CD4-positive, CD25-positive, alpha-beta regulatory T cell (primary cell): Measurements from ENCODE around the gene IDH1. TPM values are rescaled to one million over a fixed set of nuclear protein-coding genes. Genes with fewer than 3 reads are reported as not detected.

Experiments
- ATAC-seq, 2 donors: fragments of 150-1000 bp; cut with Tn5 transposase; one replicate each; pipeline ENCODE4 v1.10.0; 2021; ENCODE audit warnings: low read depth in 2 of 2, moderate number of reproducible peaks in 2 of 2, moderate library complexity in 1 of 2
- DNase-seq, 3 donors: peaks; one replicate each; pipeline versions ENCODE4 v3.0.0 to v3.0.0-alpha.2; 2012 to 2022; ENCODE audit warnings: mixed read lengths in 1 of 3
- H3K27ac ChIP-seq: one replicate; pipeline ENCODE4 v1.7.0; 2013; ENCODE audit warnings: mild to moderate bottlenecking, low read length; ENCODE audit not compliant: insufficient read depth, poor library complexity, severe bottlenecking
- H3K27me3 ChIP-seq: one replicate; pipeline ENCODE4 v1.7.0; 2013; ENCODE audit warnings: low read length; ENCODE audit not compliant: control insufficient read depth, insufficient read depth
- H3K36me3 ChIP-seq: one replicate; pipeline ENCODE4 v1.7.0; 2013; ENCODE audit warnings: mild to moderate bottlenecking, low read length, moderate library complexity; ENCODE audit not compliant: control insufficient read depth, insufficient read depth
- H3K4me1 ChIP-seq: 2 replicates; pipeline ENCODE4 v1.7.0; 2013; ENCODE audit warnings: mild to moderate bottlenecking, low read length; ENCODE audit not compliant: insufficient read depth, control insufficient read depth, poor library complexity, severe bottlenecking
- H3K4me3 ChIP-seq: one replicate; pipeline ENCODE4 v1.7.0; 2013; ENCODE audit warnings: low read depth, mild to moderate bottlenecking, low read length, moderate library complexity
- H3K9me3 ChIP-seq, 2 experiments: 1 replicate in 1 of 2; 2 replicates in 1 of 2; pipeline ENCODE4 v1.7.0; 2013; ENCODE audit warnings: low read length in 2 of 2, mild to moderate bottlenecking in 1 of 2, moderate library complexity in 1 of 2; ENCODE audit not compliant: control insufficient read depth in 2 of 2
- H3K27ac Mint-ChIP-seq, 3 donors: one replicate each; pipeline ENCODE4 v1.8.0; 2020 to 2022; ENCODE audit warnings: mild to moderate bottlenecking in 3 of 3, mixed read lengths in 3 of 3, moderate library complexity in 2 of 3
- H3K27me3 Mint-ChIP-seq: one replicate; pipeline ENCODE4 v1.8.0; 2022; ENCODE audit warnings: mild to moderate bottlenecking, mixed read lengths
- H3K36me3 Mint-ChIP-seq: one replicate; pipeline ENCODE4 v1.8.0; 2020; ENCODE audit warnings: mixed read lengths
- H3K4me1 Mint-ChIP-seq, 4 donors: one replicate each; pipeline ENCODE4 v1.8.0; 2020 to 2022; ENCODE audit warnings: mixed read lengths in 4 of 4, mild to moderate bottlenecking in 1 of 4
- H3K4me3 Mint-ChIP-seq, 4 donors: one replicate each; pipeline ENCODE4 v1.8.0; 2020 to 2022; ENCODE audit warnings: mild to moderate bottlenecking in 4 of 4, mixed read lengths in 4 of 4, moderate library complexity in 3 of 4
- H3K9me3 Mint-ChIP-seq, 7 donors: one replicate each; pipeline ENCODE4 v1.8.0; 2020 to 2022; ENCODE audit warnings: mixed read lengths in 7 of 7, mild to moderate bottlenecking in 3 of 7, moderate library complexity in 2 of 7
- polyA plus RNA-seq, 4 donors: library from polyadenylated mRNA; unstranded; fragments of 300-500 nt; fragmentation: Illumina TruSeq; gene quantifications; one replicate each; pipeline ENCODE4 v1.2.3, GENCODE V29; 2021
- total RNA-seq: library from RNA; stranded (reverse); gene quantifications from one replicate; pipeline ENCODE4 v1.2.3, GENCODE V29; 2022

The IDH1 gene
- total RNA-seq, result 8.8 TPM
- 10 to 100 TPM in 1 of 4 donors, 1 to 10 TPM in 3; 8.1 to 10.4 (median 9.1) TPM for polyA plus RNA-seq

DNA sequence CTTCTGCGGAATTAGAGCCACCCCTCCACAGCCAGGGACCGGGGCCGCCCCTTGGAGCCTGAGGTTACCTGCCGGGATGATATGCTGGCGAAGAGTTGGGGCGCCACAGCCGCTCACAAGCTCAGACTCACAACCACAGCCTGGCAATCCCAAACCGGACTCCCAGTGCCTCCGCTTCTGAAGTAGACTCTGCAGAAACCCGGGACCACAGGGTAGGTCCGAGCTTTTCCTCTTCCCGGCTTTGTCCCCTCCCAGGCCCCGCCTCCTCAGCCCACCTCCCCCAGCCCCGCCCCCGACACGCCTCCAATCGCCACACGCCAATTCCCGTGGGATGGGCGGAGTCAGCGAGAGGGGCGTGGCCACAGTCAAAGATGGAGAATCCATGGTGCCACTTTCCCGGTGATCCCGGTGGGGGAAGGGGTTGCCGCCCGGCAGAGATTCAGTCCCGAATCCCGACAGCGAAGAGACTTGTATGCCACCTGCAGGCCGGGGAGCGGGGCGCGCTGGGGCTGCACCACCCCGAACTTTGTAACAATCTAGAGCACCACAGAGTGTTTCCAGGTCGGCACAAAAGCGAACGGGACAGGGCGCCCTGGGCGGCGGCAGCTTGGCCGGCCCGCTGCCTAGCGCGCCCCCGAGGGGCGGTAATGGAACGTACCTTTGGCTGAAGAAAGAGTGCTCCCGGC lies at the start of gene IDH1:
IDH1 (minus strand) TSS at position 201 of the 686 bp plus-strand sequence. CDS start 3,520 bp downstream, outside the sequence.
- peak within 1 kb of the TSS; percentile 98 for H3K4me3 ChIP-seq
- peaks cover 0 to 3% (median 0%) of the 10 kb centered on the region in 7 donors for H3K9me3 Mint-ChIP-seq
- H3K27me3 ChIP-seq, result no peaks in the 10 kb centered on the region
- no peaks in the 10 kb centered on the region for H3K9me3 ChIP-seq
- peak; percentile 81 to 83 for ATAC-seq
- peak within 1 kb of the TSS; percentile 65 to 93 (median 88) for H3K27ac Mint-ChIP-seq
- H3K36me3 ChIP-seq, result peaks cover 4% of the 10 kb centered on the region
- H3K4me1 Mint-ChIP-seq, result peaks cover 0 to 35% (median 27%) of the 10 kb centered on the region in 4 donors
- peak within 1 kb of the TSS; percentile 88 to 99 (median 96) for H3K4me3 Mint-ChIP-seq
- DNase-seq, result peak; percentile 86 to 91 (median 87)
- no peaks in the 10 kb centered on the region for H3K27me3 Mint-ChIP-seq
- H3K27ac ChIP-seq, result peak within 1 kb of the TSS; percentile 66
- peaks cover 9% of the 10 kb centered on the region for H3K36me3 Mint-ChIP-seq
- peaks cover 24% of the 10 kb centered on the region for H3K4me1 ChIP-seq

- peaks cover 76% of the 10 kb centered on the region for H3K36me3 ChIP-seq
- DNase-seq (no peak), ATAC-seq (no peak)
- H3K27ac ChIP-seq, result no peak overlapping the region
- H3K36me3 Mint-ChIP-seq, result peaks cover 57% of the 10 kb centered on the region
- H3K4me1 ChIP-seq, result no peaks in the 10 kb centered on the region
- H3K9me3 Mint-ChIP-seq, result peaks cover 0 to 3% (median 0%) of the 10 kb centered on the region in 7 donors
- H3K27ac Mint-ChIP-seq, result no peak overlapping the region
- H3K9me3 ChIP-seq, result no peaks in the 10 kb centered on the region
- no peak overlapping the region for H3K4me3 Mint-ChIP-seq
- peaks cover 0 to 12% (median 4%) of the 10 kb centered on the region in 4 donors for H3K4me1 Mint-ChIP-seq
- no peak overlapping the region for H3K4me3 ChIP-seq
- no peaks in the 10 kb centered on the region for H3K27me3 ChIP-seq
- H3K27me3 Mint-ChIP-seq, result no peaks in the 10 kb centered on the region
Measured at GRCh38 chr2:208304157-208304556, 49.3 kb upstream of the IDH1 start.

DNA sequence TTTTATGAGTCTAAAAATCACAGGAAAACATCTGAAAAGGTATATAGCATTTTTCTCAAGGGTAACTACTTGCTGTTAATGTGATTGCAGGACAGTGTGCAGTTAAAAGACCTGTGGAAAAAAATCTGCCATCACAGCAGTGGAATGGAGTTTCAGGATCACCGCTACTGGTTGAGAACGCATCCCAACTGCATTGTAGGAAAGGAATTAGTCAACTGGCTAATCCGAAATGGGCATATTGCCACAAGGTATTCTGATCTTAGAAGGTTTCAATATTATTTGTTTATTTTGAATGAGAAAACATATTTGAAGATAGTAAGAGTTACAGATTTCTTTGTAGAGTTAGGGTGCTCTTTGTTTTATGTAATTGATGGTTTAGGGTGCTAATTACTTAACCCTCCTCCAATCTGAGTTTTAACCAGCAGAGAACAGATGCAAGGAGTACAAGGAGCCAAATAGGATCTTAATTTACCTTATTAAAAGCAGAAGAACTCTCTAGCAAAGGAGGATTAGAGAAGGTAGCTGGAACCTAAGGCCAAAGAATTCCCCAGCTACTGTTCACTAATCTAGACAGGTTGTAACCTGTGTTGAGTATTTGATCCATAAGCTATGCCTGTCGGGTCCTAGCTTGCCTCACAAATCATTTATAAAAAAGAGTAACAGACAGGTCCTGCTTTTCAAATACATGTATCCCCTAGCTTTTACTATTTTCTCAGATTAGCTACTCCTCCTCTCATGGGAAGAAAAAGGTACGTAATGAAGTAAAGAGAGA lies 46.2 kb upstream of the IDH1 start:
- Mint-ChIP-seq H3K27me3 (no peaks in the 10 kb centered on the region), H3K4me3 (no peak overlapping the region), H3K36me3 (peaks cover 52% of the 10 kb centered on the region), H3K9me3 (peaks cover 0 to 3% (median 0%) of the 10 kb centered on the region in 7 donors), H3K27ac (no peak overlapping the region), H3K4me1 (peaks cover 6 to 10% (median 8%) of the 10 kb centered on the region in 4 donors)
- DNase-seq, result no peak
- H3K4me1 ChIP-seq, result no peaks in the 10 kb centered on the region
- H3K9me3 ChIP-seq, result no peaks in the 10 kb centered on the region
- H3K4me3 ChIP-seq, result no peak overlapping the region
- peaks cover 85% of the 10 kb centered on the region for H3K36me3 ChIP-seq
- no peak overlapping the region for H3K27ac ChIP-seq
- H3K27me3 ChIP-seq, result no peaks in the 10 kb centered on the region
- ATAC-seq, result no peak

DNA sequence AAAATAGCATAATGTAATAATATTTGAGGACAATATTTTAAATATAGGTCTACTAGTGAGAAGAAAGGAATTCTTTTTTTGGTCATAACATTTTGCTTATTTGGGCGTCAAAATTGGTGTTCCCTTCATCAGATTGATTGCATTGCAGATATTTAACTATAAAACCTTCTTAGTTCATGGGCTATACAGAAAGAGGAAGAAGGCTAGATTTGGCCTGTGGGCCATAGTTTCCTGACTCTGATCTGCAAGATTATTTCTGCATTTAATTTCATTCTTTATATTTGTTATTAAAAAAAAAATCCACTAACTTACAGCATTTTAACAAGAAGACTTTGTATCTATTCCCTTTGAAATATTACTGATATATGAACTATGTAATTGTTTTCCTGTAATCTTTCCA lies 43.1 kb upstream of the IDH1 start:
- no peak overlapping the region for H3K27ac Mint-ChIP-seq
- H3K36me3 Mint-ChIP-seq, result peaks cover 56% of the 10 kb centered on the region
- Histone ChIP-seq H3K9me3 (no peaks in the 10 kb centered on the region), H3K36me3 (peaks cover 76% of the 10 kb centered on the region), H3K4me3 (no peak overlapping the region), H3K27ac (no peak overlapping the region), H3K27me3 (no peaks in the 10 kb centered on the region), H3K4me1 (no peaks in the 10 kb centered on the region)
- no peak overlapping the region for H3K4me3 Mint-ChIP-seq
- no peak for DNase-seq
- ATAC-seq, result no peak
- H3K27me3 Mint-ChIP-seq, result no peaks in the 10 kb centered on the region
- H3K9me3 Mint-ChIP-seq, result peaks cover 0 to 2% (median 0%) of the 10 kb centered on the region in 7 donors
- peaks cover 26 to 31% (median 30%) of the 10 kb centered on the region in 4 donors for H3K4me1 Mint-ChIP-seq

DNA sequence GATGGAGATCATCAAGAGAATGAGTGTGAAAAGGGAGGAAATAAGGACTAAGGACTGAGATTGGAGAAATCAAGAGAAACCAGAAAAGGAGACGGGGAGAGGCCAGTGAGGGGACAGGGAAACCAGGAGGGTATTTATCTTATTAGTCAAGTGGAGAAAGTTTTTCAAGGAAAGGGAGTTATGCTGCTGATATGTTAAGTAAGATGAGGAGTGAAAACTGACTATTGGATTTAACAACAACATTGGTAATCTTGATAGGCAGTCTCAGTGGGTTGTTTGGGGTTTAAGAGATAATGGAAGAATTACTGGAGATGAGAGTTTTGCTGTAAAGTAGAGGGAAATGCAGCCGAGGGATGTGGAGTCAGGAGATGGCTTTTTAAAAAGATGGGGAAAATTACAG lies 41.7 kb upstream of the IDH1 start:
- Mint-ChIP-seq H3K36me3 (peaks cover 63% of the 10 kb centered on the region), H3K9me3 (peaks cover 0 to 2% (median 0%) of the 10 kb centered on the region in 7 donors), H3K4me3 (no peak overlapping the region), H3K4me1 (peaks cover 36 to 45% (median 40%) of the 10 kb centered on the region in 4 donors), H3K27ac (peak overlapping the region in 1 of 3 donors; percentile 70), H3K27me3 (no peaks in the 10 kb centered on the region)
- Histone ChIP-seq H3K27me3 (no peaks in the 10 kb centered on the region), H3K27ac (no peak overlapping the region), H3K36me3 (peaks cover 69% of the 10 kb centered on the region), H3K4me1 (no peaks in the 10 kb centered on the region), H3K4me3 (no peak overlapping the region), H3K9me3 (no peaks in the 10 kb centered on the region)
- DNase-seq, result no peak
- ATAC-seq, result no peak

GRCh38 chr2:208295834-208296233 lies 41.0 kb upstream of the IDH1 start:
- H3K9me3 ChIP-seq, result peaks cover under 1 to 1% of the 10 kb centered on the region in 2 experiments
- H3K27me3 ChIP-seq, result no peaks in the 10 kb centered on the region
- no peak for ATAC-seq
- Mint-ChIP-seq H3K4me1 (peaks cover 38 to 53% (median 42%) of the 10 kb centered on the region in 4 donors), H3K4me3 (no peak overlapping the region), H3K36me3 (peaks cover 70% of the 10 kb centered on the region), H3K9me3 (peaks cover 0 to 4% (median 2%) of the 10 kb centered on the region in 7 donors), H3K27me3 (no peaks in the 10 kb centered on the region), H3K27ac (no peak overlapping the region)
- no peak for DNase-seq
- no peak overlapping the region for H3K4me3 ChIP-seq
- no peak overlapping the region for H3K27ac ChIP-seq
- peaks cover 69% of the 10 kb centered on the region for H3K36me3 ChIP-seq
- H3K4me1 ChIP-seq, result no peaks in the 10 kb centered on the region

DNA sequence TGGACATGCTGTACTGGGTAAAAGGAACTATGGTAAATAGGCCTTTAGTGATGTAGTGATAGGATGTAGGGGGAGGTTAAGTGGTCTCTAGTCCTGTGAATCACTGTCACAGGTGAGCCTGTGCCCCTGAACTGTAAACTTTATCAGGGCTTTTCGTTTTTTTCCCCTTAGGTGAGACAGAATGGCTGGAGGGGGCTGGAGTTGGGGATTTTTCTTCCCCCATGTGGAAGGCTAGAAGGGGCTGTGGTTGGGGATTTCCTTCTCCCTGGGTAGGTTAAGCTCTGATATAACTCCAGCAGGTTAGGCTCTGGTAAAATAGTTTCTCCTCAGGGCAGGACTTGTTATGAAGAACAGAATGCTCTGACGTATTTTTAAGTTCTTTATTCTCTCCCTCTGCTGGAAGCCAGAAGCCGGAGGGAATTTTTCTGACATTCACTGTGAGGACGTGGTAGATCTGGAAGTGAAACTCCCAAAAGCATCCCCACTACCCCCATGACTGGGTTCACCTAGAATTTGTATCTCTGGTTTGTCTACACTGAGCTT lies 39.7 kb upstream of the IDH1 start:
- no peak overlapping the region for H3K27ac ChIP-seq
- peaks cover 69% of the 10 kb centered on the region for H3K36me3 ChIP-seq
- Mint-ChIP-seq H3K4me3 (no peak overlapping the region), H3K4me1 (peaks cover 38 to 58% (median 46%) of the 10 kb centered on the region in 4 donors), H3K27me3 (no peaks in the 10 kb centered on the region), H3K27ac (peak overlapping the region in 1 of 3 donors; percentile 47), H3K9me3 (peaks cover 0 to 8% (median 5%) of the 10 kb centered on the region in 7 donors), H3K36me3 (peaks cover 68% of the 10 kb centered on the region)
- H3K9me3 ChIP-seq, result peaks cover 10% of the 10 kb centered on the region in 2 experiments
- H3K27me3 ChIP-seq, result no peaks in the 10 kb centered on the region
- H3K4me1 ChIP-seq, result no peaks in the 10 kb centered on the region
- H3K4me3 ChIP-seq, result no peak overlapping the region
- ATAC-seq, result peak; percentile 28 to 34
- DNase-seq, result no peak
